Right ventricle myocardium inferior (tissue), 1 donor: ENCODE measurements around the gene FBXL3. TPM values are rescaled to one million over a fixed set of nuclear protein-coding genes. Genes with fewer than 3 reads are reported as not detected.
"Not testable (repeated sequence)": the region's sequence is repeated elsewhere in the genome, so short reads cannot be mapped to it uniquely, and the experiment has no call there.

Experiments used
- ATAC-seq: fragments of 200-7000 bp; cut with Tn5 transposase; one replicate; pipeline ENCODE4 v1.9.1; 2020; ENCODE audit warnings: mild to moderate bottlenecking, moderate library complexity
- DNase-seq: peaks from one replicate; pipeline ENCODE4 v3.0.0; 2021; ENCODE audit errors: missing footprints
- intact Hi-C: fragments of 100-400 bp; cut with DNase I; formaldehyde crosslinking; loops from one replicate; pipeline ENCODE4 v1.11.0; 2022
- total RNA-seq: library from RNA; stranded (reverse); fragmentation: NEBNext Ultra II Directional; extraction: Animal tissue kit (Norgen Biotek cat#: 25700); gene quantifications from one replicate; pipeline ENCODE4 v1.2.1, GENCODE V29; 2021
- donor health status: DM: no; HTN: yes; CAD: no; lungs with severe emphysema.

Gene FBXL3
- total RNA-seq, 1 donor from 2014 or later = 29.3 TPM

DNA sequence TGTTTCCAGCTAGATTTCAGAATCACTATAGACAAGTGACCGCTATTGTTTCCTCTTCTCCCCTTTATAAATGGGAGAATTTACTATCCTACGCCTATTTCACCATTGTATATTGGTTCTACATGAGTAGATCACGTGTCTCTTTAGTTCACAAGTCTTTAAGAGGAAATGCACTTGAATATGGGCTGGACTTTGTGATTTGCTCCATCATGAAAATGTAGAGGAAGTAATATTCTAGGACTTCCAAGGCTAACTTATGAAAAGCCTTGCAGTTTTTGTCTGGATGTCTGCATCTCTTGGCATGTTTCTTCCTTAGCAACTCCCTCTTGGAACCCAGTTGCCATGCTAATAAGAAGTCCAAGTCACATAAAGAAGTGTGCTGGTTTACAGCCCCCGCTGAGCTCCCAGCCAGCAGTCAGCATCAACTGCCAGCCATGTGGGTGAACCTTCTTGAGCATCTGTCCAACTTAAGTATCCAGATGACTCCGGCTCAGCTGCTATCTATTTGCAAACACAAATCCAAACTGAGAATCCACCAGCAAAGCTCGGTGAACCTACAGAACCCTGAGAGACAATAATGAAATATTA, 4.8 kb upstream of the FBXL3 start:
- DNase-seq = no peak
- intact Hi-C loops = no loop called here
- ATAC-seq = no peak

DNA sequence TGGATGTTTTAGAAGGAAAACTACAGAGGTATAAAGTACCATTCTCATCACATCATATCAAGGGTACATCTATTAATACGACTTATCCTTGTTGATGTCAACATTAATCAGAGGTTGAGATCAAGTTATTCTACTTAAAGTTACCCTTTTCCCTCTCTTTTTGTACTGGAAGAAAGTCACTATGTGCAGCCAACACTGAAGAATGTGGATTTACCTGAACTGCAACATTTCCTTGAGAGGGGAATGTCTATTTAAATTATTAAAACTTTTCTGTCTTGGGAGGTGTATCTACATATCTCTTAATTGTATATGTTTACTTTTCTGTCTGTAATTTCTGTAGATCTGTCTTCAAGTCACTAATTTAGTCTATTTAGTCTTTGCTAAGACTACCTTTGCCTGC, 2.5 kb upstream of the FBXL3 start:
- intact Hi-C loops = loop anchor here (5.0 kb wide), 1 partner anchor 298 kb away; the partner anchor contains the start of gene MYCBP2
- ATAC-seq (no peak), DNase-seq (no peak)

DNA sequence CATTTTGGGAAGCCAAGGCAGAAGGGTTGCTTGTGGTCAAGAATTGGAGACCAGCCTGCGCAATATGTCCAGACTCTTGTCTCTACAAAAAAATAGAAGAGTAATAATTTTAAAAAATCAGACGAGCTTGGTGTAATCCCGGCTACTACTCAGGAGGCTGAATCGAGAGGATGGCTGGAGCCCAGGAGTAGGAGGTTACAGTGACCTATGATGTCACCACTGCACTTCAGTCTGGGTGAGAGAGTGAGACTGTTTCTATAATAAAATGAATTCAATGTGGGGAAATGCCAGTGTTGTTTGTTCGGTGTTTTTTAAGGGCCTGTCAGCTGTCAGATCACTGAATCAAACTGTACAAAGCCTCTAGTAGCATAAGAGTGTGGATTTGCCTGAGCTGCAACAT, 1.2 kb upstream of the FBXL3 start:
- ATAC-seq (peak; percentile 29), DNase-seq (peak; percentile 44)
- intact Hi-C loops = loop anchor here (5.0 kb wide), 1 partner anchor 299 kb away; the partner anchor contains the start of gene MYCBP2

DNA sequence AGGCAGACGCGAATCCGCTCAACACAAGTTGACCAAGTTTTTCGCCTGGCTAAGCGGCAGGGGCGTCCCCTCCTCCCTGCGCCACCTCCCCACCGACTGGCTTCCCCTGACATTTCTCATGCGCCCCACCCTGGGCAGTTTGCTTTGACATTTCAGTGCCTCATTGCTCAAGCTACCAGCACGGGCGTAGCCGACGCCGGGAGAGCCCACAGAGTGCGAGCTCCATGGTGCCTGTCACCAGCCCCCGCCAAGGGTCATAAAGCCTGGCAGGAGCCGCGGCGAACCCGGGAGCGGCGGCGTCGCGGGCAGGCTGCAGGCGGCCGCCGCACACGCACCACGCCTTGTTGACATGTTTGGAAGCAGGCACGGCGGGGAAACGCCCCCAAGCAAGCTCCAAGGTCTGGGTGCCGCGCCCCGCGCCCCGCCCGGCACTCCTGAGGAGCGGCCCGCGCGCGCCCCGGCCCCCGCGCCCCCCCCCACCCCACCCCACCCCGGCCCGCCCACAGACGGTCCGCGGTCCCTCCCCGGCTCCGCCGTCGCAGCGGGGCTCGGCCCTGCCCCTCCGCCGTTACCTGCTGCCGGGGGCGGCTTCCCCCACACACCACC, 601 bp downstream of the FBXL3 start:
- intact Hi-C loops = loop anchor here (1.0 to 5.0 kb wide), 2 partner anchors 34 to 301 kb away; partner anchors contain the start of genes CLN5 and MYCBP2
- peak; percentile 76 for ATAC-seq
- peak; percentile 94 for DNase-seq

DNA sequence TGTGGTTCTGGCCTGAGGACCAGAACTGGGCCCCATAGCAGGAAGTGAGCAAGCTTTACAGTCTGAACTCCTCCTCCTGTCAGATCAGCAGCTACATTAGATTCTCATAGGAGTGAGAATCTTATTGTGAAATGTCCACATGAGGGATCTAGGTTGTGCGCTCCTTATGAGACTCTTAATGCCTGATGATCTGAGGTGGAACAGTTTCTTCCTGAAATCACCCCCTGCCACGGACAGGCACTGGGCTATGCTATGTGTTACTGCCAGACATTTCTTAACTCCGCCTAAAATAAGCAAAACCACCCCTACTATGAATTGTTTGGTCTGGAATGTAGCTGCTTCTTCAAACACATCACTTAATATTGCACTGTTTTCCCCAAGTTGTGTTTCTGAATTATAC, 4.6 kb downstream of the FBXL3 start:
- intact Hi-C loops = no loop called here
- ATAC-seq (no peak), DNase-seq (no peak)

DNA sequence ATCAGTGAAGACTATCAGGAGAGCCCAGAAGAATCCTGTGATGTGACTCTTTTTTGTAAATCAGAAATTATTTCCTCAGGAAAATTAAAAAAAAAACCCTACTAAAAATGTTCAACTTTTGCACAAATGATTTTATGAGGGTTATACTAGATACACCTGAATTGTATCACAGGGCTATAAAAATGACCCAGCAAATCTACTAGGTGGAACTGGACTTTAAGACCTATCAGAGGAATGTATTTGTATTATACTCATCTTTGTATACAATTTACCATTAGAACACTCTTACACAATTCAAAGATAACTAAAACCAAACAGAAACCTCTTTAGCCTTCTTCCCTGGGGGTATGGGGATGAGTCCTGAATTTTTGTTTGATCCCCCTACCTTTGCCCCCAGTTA, 7.2 kb downstream of the FBXL3 start:
- intact Hi-C loops = no loop called here
- ATAC-seq = no peak
- DNase-seq = no peak

DNA sequence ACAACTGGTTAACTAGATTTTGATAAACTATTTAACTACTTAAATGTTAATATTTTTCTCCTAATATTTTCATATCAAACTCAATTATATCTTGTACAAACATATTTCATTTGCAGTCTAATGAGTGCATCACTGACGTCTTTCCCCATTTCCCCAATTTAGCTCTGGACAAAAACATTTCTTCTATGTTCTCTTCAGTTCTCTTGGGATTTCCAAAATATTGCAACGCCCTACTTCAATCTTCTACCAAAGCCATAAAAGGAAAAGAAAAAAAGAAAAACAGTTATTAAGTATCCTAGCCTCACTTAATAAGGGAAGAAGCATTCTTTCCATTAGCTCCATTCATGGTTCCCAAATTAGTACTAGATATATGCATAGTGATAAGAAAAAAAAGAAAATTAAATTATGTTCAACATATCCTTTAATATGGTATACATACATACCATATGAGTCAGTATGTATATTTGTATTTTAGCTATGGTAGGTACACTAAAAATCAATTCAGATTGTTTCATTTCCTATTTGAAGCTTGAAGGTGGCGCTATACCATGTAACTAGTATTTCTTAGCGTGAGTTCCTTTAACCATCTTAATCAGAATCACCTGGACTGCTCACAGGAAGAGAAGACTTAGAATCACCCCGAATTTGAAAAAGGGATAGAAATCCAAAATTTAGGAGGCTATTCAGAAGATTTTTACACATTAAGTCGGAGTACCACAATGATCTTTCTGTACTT, 9.9 kb downstream of the FBXL3 start:
- DNase-seq (no peak), ATAC-seq (peak; percentile 58)
- intact Hi-C loops = no loop called here

DNA sequence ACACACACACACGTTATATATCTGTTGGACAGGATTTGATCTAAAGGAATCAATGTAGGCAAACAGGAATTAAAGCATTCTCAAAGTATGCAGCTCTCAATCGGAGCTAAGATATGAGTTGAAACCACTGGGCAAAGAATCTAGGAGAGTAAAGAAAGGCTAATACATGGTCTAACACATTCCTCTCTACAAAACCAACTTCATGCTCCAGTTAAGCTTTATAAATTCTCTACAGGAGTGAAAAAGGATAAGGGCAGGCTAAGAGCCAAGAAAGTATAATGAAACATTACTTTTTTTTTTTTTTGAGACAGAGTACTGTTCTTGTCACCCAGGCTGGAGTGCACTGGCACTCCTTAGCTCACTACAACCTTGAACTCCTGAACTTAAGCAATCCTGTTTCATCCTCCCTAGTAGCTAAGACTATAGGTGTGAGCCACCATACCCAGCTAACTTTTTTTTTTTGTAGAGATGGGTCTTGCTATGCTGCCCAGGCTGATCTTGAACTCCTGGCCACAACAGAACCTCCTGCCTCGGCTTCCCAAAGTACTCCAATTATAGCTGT, 10.6 kb downstream of the FBXL3 start:
- intact Hi-C loops = no loop called here
- ATAC-seq (peak; percentile 60), DNase-seq (no peak)

DNA sequence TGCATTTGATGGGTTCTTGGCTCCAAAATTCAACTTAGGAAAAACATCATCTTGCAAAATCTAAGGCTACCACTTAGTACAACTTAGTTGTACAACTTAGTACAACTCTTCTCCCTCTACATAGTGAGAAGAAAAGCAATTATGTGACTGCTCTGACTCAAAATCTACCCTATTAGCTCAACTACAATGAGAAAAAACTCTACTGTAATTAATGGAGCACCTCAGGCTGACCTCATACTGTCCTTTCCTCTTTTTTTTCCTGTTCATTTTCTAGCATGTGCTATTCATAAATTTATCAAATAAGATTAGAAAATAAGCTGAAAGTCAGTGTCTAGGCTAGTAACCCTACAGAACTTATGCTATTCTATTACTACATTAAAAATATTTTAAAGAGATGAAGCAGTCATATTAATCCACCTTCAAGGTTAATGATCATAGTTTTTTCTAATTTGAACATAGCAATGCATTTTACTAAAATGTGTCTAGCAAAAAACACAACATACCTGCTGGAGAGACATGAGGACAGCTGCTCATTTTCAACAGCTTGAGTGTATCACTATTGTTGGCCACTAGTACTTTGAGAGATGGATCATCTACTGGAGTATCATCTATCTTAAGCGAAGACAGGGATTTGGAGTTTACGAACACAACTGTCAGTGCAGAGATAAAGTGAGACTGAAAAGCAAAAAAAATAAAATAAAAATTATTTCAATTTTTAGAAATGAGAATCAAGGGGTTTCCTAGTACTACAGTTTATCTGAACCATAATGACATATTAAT, 11.9 kb downstream of the FBXL3 start:
- intact Hi-C loops = no loop called here
- ATAC-seq (no peak), DNase-seq (no peak)

DNA sequence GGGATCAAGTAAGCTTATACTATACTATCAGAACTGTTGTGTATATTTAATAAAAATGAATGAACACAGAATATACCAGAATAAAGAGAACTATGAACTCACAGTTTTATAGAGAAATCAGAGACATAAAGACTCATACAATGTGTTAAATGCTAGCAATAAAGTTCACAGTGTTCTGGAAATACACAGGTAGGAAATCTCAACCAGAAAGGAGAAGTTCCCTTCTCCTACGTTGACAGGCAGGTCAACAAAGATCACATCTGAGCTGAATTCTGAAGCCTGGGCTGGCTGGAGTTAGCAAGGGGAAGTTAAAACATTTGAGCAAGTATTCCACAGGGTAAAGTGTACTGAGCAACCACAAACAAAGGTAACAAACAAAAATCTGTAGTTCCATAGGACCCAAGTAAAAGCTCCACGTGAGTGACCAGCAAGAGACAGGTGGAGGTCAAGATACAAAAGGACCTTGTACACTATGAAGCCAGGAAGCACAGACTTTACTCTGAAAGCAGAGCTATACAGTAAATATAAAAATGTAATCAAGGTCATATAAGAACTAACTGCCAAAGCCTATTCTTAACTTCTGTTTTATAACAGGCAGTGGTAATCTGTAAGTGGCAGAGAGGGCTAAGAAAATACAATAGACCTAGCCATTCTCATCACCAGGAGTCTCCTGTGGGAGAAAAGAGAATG, 13.0 kb downstream of the FBXL3 start:
- intact Hi-C loops = no loop called here
- DNase-seq (no peak), ATAC-seq (no peak)

DNA sequence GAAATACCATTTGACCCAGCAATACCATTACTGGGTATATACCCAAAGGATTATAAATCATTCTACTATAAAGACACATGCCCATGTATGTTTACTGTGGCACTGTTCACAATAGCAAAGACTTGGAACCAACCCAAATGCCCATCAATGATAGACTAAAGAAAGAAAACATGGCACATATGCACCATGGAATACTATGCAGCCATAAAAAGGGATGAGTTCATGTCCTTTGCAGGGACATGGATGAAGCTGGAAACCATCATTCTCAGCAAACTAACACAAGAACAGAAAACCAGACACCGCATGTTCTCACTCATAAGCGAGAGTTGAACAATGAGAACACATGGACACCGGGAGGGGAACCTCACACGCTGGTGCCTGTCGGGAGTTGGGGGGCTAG, 17.2 kb downstream of the FBXL3 start:
- DNase-seq, intact Hi-C loops: not testable (repeated sequence)

DNA sequence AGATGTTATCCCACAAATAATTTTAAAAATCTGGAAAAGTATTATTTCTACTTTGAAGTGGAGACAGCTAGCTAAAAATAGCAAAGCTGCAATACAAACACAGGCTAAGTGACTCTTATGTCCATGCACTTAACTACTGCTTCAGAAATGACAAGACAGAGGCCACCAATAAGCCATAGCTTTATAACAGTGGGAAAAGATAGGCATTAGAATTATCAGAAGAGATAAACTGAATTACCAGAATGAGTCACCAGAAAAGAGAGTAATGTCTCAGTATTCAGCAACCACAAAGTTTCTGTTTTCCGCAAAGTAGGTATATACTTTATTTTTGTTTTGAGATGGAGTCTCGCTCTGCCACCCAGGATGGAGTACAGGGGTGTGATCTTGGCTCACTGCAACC, 17.9 kb downstream of the FBXL3 start:
- DNase-seq (no peak), ATAC-seq (peak; percentile 59)
- intact Hi-C loops = no loop called here

More for the DNA sequence above, 17.2 kb downstream of the FBXL3 start:
- not testable (repeated sequence) for ATAC-seq

DNA sequence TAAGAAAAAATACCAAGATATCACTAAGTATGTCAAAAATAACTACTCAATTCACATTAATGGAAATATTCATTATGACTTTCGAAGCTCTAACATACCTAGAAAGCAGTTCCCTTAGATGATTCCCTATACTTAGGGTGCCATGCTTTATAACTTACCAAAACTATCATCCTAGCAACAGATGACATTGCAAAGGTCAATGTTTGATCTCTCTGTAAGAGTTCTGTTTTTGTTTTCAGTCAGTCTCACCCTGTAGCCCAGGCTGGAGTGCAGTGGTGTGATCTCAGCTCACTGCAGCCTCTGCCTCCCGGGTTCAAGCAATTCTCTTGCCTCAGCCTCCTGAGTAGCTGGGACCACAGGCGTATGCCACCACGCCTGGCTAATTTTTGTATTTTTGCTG, 18.6 kb downstream of the FBXL3 start:
- ATAC-seq = peak; percentile 59
- intact Hi-C loops, DNase-seq: not testable (repeated sequence)

DNA sequence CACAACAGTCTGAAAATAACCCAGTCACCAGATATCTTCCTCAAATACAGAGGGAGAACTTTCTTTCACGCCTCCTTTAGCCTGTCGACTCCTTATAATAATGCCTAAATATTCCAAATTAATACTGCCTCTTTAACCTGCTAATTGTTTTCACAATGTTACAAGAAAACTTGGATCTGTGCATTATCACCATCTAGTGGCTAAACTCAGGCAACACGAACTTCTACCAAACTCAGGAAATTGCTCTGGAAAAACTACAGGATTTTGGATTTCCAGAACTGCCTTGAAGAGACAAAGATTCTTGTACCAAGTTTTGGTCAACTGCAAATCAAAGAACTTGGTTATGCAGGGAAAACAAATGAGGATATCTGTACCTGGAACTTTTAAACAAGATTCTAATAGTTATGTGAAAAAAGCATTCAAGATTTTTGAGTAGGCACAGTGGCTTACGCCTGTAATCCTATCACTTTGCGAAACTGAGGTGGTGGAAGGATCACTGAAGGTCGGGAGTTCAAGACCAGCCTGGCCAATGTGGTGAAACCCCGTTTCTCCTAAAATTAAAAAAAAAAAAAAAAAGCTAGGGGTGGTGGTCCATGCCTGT, 24.3 kb downstream of the FBXL3 start:
- no peak for ATAC-seq
- no peak for DNase-seq
- intact Hi-C loops = no loop called here

DNA sequence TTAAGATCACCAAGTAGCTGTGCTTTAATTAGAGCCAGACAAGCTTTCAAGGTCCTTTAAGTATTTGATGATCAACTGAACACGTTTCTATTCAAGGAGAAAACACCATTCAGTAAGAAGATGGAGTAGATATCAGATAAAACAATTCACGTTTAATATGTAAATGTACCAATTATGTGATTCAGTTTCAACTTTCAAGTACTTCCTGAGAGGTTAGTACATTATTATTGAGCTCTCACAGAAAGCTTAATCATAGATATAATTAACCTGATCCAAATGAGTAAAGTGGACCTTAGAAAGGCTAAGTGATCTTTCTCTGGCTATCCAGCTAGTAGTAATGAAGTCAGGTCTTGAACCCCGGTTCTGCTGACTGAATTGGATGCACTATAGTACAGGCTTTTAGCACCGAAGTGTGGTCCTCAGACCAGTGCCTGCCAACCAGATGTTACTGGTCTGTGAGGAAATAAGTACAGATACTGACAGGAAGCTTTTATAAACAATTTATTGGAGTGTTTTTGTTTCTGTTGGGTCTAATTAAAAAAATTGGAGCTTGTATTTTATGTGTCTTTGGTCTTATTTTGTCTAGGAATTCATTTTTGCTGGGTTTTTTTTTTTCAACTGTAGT, 24.9 kb downstream of the FBXL3 start:
- DNase-seq (no peak), ATAC-seq (peak; percentile 29)
- intact Hi-C loops = no loop called here

DNA sequence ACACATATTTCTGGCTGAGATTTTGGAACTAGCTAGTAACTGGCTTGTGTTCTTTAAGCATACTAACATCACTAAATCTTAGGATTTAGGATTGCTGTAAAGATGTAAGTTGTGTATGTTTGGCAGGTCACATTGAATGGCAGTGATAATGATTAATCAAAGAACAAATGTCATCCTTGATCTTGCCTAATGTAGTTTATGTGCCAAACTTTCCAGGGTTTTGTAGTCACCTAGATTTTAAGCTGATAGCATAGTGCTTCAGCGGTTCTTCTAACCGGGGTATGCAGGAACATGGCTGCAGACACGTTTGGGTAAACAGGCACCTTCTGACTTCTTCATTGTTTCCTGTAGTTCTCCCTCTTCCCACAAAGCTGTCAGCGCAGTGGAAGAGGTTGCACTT, 25.4 kb downstream of the FBXL3 start:
- no peak for DNase-seq
- ATAC-seq = no peak
- intact Hi-C loops = no loop called here

DNA sequence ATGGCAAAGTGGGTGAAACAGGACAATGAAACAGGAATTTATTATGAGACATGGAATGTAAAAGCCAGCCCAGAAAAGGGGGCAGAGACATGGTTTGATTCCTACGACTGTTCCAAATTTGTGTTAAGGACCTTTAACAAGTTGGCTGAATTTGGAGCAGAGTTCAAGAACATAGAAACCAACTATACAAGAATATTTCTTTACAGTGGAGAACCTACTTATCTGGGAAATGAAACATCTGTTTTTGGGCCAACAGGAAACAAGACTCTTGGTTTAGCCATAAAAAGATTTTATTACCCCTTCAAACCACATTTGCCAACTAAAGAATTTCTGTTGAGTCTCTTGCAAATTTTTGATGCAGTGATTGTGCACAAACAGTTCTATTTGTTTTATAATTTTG, 26.5 kb downstream of the FBXL3 start:
- intact Hi-C loops = no loop called here
- no peak for DNase-seq
- ATAC-seq = no peak

DNA sequence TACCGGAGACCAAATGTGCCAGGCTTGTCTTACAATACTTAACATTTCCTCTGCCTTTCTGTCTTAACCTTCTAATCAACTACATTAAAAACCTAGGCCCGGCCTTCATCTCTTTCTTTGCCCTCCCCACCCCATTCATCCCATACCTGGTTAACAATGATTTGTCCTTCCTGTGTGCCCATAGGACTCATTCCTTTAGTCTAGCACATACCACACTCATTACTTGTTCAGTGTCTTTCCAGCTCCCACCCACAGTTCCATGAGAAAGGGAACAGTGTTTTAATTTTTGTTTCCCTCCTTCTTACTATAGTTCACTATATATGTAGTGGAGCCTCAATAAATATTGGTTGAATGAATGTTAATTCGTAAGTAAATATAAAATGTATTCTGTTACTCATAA, 32.7 kb downstream of the FBXL3 start:
- no peak for ATAC-seq
- DNase-seq = no peak
- intact Hi-C loops = no loop called here
